GM21447 (cell line): Measurements from ENCODE around the gene ERCC8.
A peak's percentile ranks its signal among the peaks of the same experiment; 100 is the strongest.

Source experiments
- ATAC-seq: cut with Tn5 transposase; IDR thresholded peaks from one replicate; pipeline ENCODE4 v1.9.1; 2021; ENCODE audit not compliant: unreplicated experiment

The ERCC8 gene

DNA sequence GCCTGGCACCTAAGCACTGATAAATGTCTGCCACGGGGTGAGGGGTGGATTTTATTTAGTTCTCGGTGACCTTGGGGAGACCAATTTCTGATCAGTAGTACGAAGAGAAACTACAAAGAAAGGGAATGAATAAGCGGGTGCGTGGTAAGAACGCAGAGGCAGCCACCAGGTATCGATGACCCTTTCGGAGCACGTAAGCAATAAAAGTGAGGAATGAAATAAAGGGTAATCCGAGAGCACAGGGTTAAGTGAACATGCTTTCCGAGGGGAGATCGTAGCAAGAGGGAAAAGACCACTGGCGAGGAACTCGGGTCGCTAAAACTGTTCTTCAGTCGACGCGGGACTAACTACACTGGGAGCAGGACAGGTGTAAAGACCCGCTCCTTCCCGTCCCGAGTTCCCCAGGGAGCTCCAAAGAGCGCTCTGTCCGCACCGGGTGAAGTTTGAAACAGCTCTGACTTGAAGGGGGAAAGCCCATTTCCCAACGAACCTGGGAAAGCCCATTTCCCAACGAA lies 101.9 kb downstream of the ERCC8 start:
- ATAC-seq: no peak

DNA sequence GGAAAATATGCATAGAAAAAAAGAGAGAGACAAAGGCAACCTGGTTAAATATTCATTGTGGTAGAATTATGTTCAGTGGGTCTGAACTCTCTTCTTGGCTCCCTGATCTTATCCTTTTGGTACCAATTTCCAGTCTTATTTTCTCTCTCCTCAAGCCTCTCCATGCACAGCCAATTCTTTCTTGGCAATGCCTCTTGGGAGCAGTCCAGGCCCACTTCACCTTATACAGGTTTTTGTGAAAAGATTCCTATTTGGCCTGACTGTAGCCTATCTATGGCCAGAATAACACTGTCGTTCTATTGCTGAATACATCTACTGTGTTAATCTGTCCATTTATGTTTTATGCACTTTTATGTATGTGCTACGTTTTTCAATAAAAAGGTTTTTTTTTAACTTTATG lies 103.5 kb downstream of the ERCC8 start:
- no peak for ATAC-seq

DNA sequence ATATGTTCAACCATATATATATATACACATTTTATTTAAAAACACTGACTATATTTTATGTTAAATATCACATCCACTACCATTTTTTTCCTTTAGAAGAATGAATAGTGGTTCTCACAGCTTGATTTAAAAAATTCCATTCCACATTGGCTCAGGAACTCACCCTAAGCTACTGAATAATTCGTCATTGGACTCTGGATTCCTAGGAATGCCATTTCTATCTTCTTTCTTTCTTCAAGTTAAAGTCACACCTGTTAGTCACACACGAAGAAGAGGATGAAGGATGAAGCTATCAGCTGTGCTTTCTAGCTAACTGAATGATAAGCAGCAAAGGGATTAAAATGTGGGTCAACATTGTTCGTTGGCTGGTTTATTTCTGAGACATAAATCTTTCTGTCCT lies 108.7 kb downstream of the ERCC8 start:
- no peak for ATAC-seq

DNA sequence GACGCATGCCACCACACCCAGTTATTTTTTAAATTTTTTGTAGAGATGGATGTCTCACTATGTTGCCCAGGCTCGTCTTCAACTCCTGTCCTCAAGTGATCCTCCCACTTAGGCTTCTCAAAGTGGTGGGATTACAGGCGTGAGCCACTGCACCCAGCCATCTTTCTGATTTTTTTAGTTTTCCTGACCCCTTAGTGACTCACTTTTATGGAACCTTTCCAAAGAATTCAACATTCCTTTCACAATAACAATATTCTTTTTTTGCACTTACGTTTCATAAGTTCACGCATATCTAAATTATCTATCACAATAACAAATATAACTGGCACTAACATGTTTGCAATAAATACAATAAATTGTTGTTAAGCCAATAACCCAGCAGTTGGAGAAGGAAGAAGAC lies 109.3 kb downstream of the ERCC8 start:
- no peak for ATAC-seq

DNA sequence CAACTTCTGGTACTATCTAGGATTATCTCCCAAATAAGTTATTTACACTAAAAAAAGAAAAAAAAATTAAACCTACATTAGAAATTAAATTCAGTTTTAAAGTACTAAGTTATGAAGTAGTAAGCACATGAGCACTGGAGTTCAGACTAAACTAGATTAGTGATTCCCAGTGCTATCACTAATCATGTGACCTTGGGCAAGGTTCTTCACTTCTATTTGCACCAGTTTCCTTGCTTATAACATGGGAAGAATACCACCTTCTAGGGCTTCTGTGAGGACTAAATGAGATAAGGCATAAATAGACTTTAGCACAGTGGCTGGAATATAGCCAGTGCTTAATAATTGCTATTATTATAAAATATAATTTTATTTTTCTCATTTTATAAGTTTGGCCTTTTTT lies 111.3 kb downstream of the ERCC8 start:
- ATAC-seq: no peak

DNA sequence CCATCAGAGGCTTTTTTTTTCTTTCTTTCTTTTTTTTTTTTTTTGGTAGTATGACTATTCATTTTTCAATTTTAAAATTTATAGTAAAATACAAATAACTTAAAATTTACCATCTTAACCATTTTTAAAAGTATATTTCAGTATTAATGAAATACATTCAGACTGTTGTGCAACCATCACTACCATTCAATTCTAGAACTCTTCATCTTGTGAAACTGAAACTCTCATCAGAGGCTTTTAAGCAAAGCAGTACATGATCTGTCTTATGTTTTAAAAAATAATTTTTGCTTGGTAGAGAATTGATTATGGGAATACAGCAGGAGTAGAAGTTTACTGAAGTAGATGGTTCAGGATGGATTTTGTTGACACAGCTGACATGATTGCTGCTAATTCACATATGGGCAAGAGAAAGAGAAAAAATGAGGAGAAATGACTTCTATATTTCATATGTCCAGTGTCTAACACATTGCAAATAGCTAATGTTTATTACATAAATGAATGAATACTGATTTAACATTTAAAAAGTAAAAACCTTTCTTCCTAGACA lies 114.2 kb downstream of the ERCC8 start:
- peak; percentile 38 for ATAC-seq

DNA sequence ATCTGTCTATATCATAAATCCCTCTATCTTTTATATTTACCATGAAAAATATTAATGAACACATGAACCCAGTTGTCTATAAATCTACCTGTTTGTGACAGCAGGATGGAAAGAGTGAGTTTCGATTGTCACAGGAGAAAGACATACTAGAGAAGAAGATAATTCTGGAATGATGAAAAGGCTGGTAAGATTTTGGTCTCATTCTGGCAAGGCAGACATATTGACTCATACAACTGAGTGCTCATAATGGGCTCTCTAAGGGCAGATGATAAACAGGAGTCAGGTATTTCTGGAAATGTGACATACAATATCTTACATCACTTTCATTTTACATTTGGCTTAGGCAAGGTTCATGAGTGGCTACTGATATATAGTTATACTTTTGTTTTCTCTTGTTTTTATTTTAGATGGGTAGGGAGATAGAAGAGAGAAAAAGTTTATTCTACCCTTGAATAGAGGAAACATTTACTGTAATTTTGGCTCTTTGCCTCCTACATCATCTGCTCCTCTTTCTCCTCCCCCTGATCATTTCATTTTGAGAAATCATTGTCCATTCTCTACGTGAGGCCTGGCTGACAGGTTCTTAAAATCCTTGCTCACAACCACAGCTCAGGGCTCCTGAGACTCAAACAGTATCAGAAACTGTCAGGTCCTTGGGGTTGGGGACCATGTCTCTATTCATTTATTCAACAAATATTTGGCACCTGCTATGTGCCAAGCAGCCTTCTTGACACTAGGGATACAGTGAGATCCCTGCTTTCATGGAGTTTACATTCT lies 115.2 kb downstream of the ERCC8 start:
- peak; percentile 39 for ATAC-seq

DNA sequence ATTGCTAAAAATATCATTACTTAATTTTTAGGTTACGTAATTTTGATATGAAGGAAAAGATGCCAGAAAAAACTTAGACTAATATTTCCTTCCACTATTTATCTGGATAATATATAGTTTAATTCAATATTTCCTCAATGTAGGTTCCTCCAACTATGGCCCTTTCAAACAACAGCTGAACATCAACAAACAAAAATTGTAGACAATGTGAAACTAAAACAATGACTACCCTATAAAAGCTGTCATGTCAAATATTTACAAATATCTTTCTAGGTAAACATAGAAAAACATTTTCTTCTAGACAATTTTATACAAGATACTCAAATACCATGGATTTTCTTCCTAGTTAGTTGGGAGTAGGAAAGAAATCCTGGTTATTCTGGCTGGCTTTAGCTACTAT lies 117.7 kb downstream of the ERCC8 start:
- ATAC-seq: no peak

DNA sequence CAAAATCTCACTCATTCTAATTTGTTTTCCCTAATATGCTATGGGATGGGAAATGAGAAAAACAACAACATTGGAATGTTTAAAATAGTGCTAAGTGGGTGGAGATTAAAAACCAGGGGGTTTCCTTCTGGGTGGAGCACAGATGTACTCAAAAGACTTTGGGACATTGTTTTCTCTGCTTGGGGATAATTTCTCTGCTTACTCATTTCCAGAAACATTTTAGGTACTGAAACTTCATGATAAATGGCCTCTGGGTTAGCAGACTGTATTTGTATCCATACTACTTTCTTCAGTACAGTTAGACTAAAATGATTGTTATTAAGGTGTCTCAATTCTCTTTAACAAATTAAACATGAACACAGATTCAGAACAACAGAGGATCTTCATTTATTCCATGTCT lies 118.2 kb downstream of the ERCC8 start:
- peak; percentile 84 for ATAC-seq
